Upper lobe of right lung (tissue), 1 donor: ENCODE data around the gene SUGCT. TPM values are rescaled to one million over a fixed set of nuclear protein-coding genes. Genes with fewer than 3 reads are reported as not detected.

ENCODE experiments used
- ATAC-seq: fragments of 200-7000 bp; cut with Tn5 transposase; one replicate; pipeline ENCODE4 v1.9.1; 2020; ENCODE audit warnings: mild to moderate bottlenecking, moderate library complexity
- DNase-seq: peaks from one replicate; pipeline ENCODE4 v3.0.0-alpha.2; 2020
- H3K27ac ChIP-seq: fragments of 200-600 bp; one replicate; pipeline ENCODE4 v1.8.0; 2022
- H3K27me3 ChIP-seq: fragments of 200-600 bp; one replicate; pipeline ENCODE4 v1.8.0; 2022; ENCODE audit warnings: mild to moderate bottlenecking
- H3K36me3 ChIP-seq: fragments of 200-600 bp; one replicate; pipeline ENCODE4 v1.8.0; 2022
- H3K4me1 ChIP-seq: fragments of 200-600 bp; one replicate; pipeline ENCODE4 v1.8.0; 2022
- H3K4me3 ChIP-seq: fragments of 200-600 bp; one replicate; pipeline ENCODE4 v1.8.0; 2022; ENCODE audit warnings: mild to moderate bottlenecking
- H3K9me3 ChIP-seq: fragments of 200-600 bp; one replicate; pipeline ENCODE4 v1.8.0; 2022
- intact Hi-C: fragments of 100-400 bp; cut with DNase I; formaldehyde crosslinking; loops from one replicate; pipeline ENCODE4 v1.11.0; 2022
- total RNA-seq: library from RNA; stranded (reverse); fragmentation: NEBNext Ultra II Directional; extraction: Animal tissue kit (Norgen Biotek cat#: 25700); gene quantifications from one replicate; pipeline ENCODE4 v1.2.1, GENCODE V29; 2021
- TF ChIP-seq, protein P1 (sequence below): fragments of 200-600 bp; IDR thresholded peaks from one replicate; pipeline ENCODE4 v1.8.0; 2022; ENCODE audit warnings: antibody characterized with exemption
- donor health status: DM: no; HTN: yes; CAD: no; lungs with severe emphysema.

Gene SUGCT
- total RNA-seq, 1 donor from 2014 or later, result 4.1 TPM

DNA sequence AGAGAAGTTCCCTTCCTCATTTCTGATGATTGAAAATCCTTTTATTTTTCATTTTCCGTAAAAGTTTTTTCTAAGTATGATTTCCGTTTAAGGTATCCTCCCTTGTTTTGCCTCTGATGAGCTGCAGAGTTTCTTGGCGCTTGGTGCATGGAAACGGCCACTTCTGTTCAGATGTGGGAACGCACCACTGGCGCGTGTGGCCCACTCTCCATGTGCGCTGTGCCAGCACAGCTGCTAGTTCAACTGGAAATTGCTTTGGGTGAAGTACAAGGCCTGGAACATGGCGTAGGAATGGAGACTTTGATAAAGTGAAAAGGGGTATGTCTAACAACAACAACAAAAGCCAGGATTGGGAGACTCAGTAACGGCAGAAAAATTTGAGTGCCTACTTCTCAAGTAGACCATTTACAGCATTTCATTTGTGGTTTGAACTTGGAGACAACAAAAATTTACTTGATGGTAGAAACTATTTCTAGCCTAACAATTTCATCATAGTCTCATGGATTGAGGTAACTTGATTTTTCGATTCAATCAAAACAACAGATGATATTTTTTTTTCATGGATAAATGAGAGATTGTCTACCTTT is 364.2 kb downstream of the SUGCT start:
- Histone ChIP-seq H3K36me3 (no peaks in the 10 kb centered on the region), H3K4me3 (no peak overlapping the region), H3K9me3 (no peaks in the 10 kb centered on the region), H3K4me1 (no peaks in the 10 kb centered on the region), H3K27me3 (no peaks in the 10 kb centered on the region), H3K27ac (no peak overlapping the region)
- TF ChIP-seq, protein P1, sequence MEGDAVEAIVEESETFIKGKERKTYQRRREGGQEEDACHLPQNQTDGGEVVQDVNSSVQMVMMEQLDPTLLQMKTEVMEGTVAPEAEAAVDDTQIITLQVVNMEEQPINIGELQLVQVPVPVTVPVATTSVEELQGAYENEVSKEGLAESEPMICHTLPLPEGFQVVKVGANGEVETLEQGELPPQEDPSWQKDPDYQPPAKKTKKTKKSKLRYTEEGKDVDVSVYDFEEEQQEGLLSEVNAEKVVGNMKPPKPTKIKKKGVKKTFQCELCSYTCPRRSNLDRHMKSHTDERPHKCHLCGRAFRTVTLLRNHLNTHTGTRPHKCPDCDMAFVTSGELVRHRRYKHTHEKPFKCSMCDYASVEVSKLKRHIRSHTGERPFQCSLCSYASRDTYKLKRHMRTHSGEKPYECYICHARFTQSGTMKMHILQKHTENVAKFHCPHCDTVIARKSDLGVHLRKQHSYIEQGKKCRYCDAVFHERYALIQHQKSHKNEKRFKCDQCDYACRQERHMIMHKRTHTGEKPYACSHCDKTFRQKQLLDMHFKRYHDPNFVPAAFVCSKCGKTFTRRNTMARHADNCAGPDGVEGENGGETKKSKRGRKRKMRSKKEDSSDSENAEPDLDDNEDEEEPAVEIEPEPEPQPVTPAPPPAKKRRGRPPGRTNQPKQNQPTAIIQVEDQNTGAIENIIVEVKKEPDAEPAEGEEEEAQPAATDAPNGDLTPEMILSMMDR, result no peak
- ATAC-seq (no peak), DNase-seq (no peak)
- intact Hi-C loops, result no loop called here

DNA sequence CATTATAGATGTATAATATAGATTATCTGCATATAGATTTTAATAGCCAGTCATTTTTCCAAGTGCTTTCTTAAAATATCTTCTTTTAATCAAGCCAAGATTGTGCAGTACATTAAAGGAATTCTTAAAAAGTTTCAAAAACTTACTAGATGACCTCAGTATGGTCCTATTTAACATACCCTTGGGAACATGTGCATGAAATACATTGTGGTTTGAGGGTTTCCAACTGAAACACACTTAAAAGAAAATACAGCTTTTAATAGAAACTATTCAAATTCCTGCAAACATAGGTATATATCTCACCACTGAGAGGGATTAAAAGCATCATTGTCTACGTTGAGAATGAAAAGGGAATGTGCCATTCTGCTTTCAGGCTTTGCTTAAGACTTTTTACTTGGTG is 364.9 kb downstream of the SUGCT start:
- ATAC-seq (no peak), DNase-seq (no peak)
- H3K27ac ChIP-seq, result no peak overlapping the region
- H3K36me3 ChIP-seq, result no peaks in the 10 kb centered on the region
- no peak overlapping the region for H3K4me3 ChIP-seq
- intact Hi-C loops, result no loop called here
- TF ChIP-seq, protein P1, result no peak
- H3K27me3 ChIP-seq, result no peaks in the 10 kb centered on the region
- H3K9me3 ChIP-seq, result no peaks in the 10 kb centered on the region
- no peaks in the 10 kb centered on the region for H3K4me1 ChIP-seq

- no peaks in the 10 kb centered on the region for H3K4me1 ChIP-seq
- TF ChIP-seq, protein P1, result no peak
- no peak overlapping the region for H3K27ac ChIP-seq
- H3K27me3 ChIP-seq, result no peaks in the 10 kb centered on the region
- no peak overlapping the region for H3K4me3 ChIP-seq
- ATAC-seq (no peak), DNase-seq (no peak)
- intact Hi-C loops, result no loop called here
- no peaks in the 10 kb centered on the region for H3K9me3 ChIP-seq
- H3K36me3 ChIP-seq, result no peaks in the 10 kb centered on the region
Measured at GRCh38 chr7:40500219-40500618, 365.4 kb downstream of the SUGCT start.

- Histone ChIP-seq H3K27me3 (no peaks in the 10 kb centered on the region), H3K9me3 (no peaks in the 10 kb centered on the region), H3K4me1 (no peaks in the 10 kb centered on the region), H3K4me3 (no peak overlapping the region), H3K36me3 (no peaks in the 10 kb centered on the region), H3K27ac (no peak overlapping the region)
- DNase-seq, result no peak
- ATAC-seq, result no peak
- TF ChIP-seq, protein P1, result no peak
- intact Hi-C loops, result no loop called here
Measured at GRCh38 chr7:40502359-40502758, 367.6 kb downstream of the SUGCT start.

GRCh38 chr7:40506158-40506557 is 371.4 kb downstream of the SUGCT start:
- Histone ChIP-seq H3K4me1 (no peaks in the 10 kb centered on the region), H3K4me3 (no peak overlapping the region), H3K9me3 (no peaks in the 10 kb centered on the region), H3K27ac (no peak overlapping the region), H3K36me3 (no peaks in the 10 kb centered on the region), H3K27me3 (no peaks in the 10 kb centered on the region)
- ATAC-seq (no peak), DNase-seq (no peak)
- TF ChIP-seq, protein P1, result no peak
- intact Hi-C loops, result no loop called here

GRCh38 chr7:40507166-40507565 is 372.4 kb downstream of the SUGCT start:
- Histone ChIP-seq H3K4me3 (no peak overlapping the region), H3K27ac (no peak overlapping the region), H3K27me3 (no peaks in the 10 kb centered on the region), H3K36me3 (no peaks in the 10 kb centered on the region), H3K4me1 (no peaks in the 10 kb centered on the region), H3K9me3 (no peaks in the 10 kb centered on the region)
- no peak for DNase-seq
- TF ChIP-seq, protein P1, result peak; percentile 25
- peak; percentile 29 for ATAC-seq
- intact Hi-C loops, result no loop called here
